Activated CD8-positive, alpha-beta T cell treated with anti-CD3 and anti-CD28 coated beads for 36 hours (primary cell): Measurements from ENCODE around the gene MLLT1. TPM values are rescaled to one million over a fixed set of nuclear protein-coding genes. Genes with fewer than 3 reads are reported as not detected.
A peak's percentile ranks its signal among the peaks of the same experiment; 100 is the strongest.

Experiments
- ATAC-seq: fragments of 200-7000 bp; cut with Tn5 transposase; one replicate; pipeline ENCODE4 v1.10.0; 2021; ENCODE audit warnings: mild to moderate bottlenecking, moderate library complexity
- CTCF ChIA-PET: fragments of 350-600 bp; sonication (Branson Sonifier 250); formaldehyde crosslinking; loops from one replicate; lab custom pipeline; 2021; ENCODE audit warnings: antibody characterized with exemption; lab: Charles Lee
- POLR2A ChIA-PET: fragments of 350-600 bp; sonication (Branson Sonifier 250); formaldehyde crosslinking; loops from one replicate; lab custom pipeline; 2021; ENCODE audit warnings: antibody characterized with exemption; lab: Charles Lee
- DNase-seq: peaks from one replicate; pipeline ENCODE4 v3.0.0-alpha.2; 2020
- H3K27ac Mint-ChIP-seq: one replicate; pipeline ENCODE4 v1.8.0; 2021; ENCODE audit warnings: mild to moderate bottlenecking, mixed read lengths
- H3K27me3 Mint-ChIP-seq: one replicate; pipeline ENCODE4 v1.8.0; 2021; ENCODE audit warnings: mixed read lengths
- H3K36me3 Mint-ChIP-seq: one replicate; pipeline ENCODE4 v1.8.0; 2021; ENCODE audit warnings: low read depth, mixed read lengths
- H3K4me1 Mint-ChIP-seq: one replicate; pipeline ENCODE4 v1.8.0; 2021; ENCODE audit warnings: low read depth, mixed read lengths
- H3K4me3 Mint-ChIP-seq: one replicate; pipeline ENCODE4 v1.8.0; 2021; ENCODE audit warnings: mild to moderate bottlenecking, moderate library complexity, mixed read lengths
- H3K9me3 Mint-ChIP-seq: one replicate; pipeline ENCODE4 v1.8.0; 2021; ENCODE audit warnings: mixed read lengths
- CTCF ChIP-seq: fragments of 200-600 bp; IDR thresholded peaks from one replicate; pipeline ENCODE4 v1.8.0; 2022; ENCODE audit warnings: antibody characterized with exemption, mild to moderate bottlenecking
- intact Hi-C: fragments of 100-400 bp; cut with micrococcal nuclease; formaldehyde crosslinking; loops from one replicate; pipeline ENCODE4 v1.10.0; 2022
- total RNA-seq, 2 experiments: library from RNA; stranded (reverse); gene quantifications; one replicate each; pipeline ENCODE4 v1.2.3, GENCODE V29; 2021

The MLLT1 gene
- total RNA-seq, 2 experiments from 2014 or later: 41.4 to 44.6 TPM

GRCh38 chr19:6260912-6261650 lies 18.7 kb downstream of the MLLT1 start:
- no peaks in the 10 kb centered on the region for H3K9me3 Mint-ChIP-seq
- H3K36me3 Mint-ChIP-seq: peaks cover 43% of the 10 kb centered on the region
- intact Hi-C loops: no loop called here
- H3K27ac Mint-ChIP-seq: no peak overlapping the region
- peaks cover 22% of the 10 kb centered on the region for H3K4me1 Mint-ChIP-seq
- no peak overlapping the region for H3K4me3 Mint-ChIP-seq
- ATAC-seq (peak; percentile 74), DNase-seq (peak; percentile 61)
- ChIA-PET POLR2A (no interaction called here), CTCF (interaction anchor here (1.0 to 1.4 kb wide), 4 partner anchors 9 to 212 kb away, joined by 3 read pairs; no protein-coding TSS in a partner anchor)
- peak; percentile 78 for TF ChIP-seq CTCF
- no peaks in the 10 kb centered on the region for H3K27me3 Mint-ChIP-seq

- Mint-ChIP-seq H3K27ac (no peak overlapping the region), H3K4me3 (no peak overlapping the region), H3K9me3 (no peaks in the 10 kb centered on the region), H3K4me1 (peaks cover 22% of the 10 kb centered on the region), H3K36me3 (peaks cover 43% of the 10 kb centered on the region), H3K27me3 (no peaks in the 10 kb centered on the region)
- intact Hi-C loops: no loop called here
- ChIA-PET POLR2A (no interaction called here), CTCF (interaction anchor here (1.2 to 1.4 kb wide), 3 partner anchors 8 to 211 kb away, joined by 3 read pairs; no protein-coding TSS in a partner anchor)
- DNase-seq (no peak), ATAC-seq (no peak)
- TF ChIP-seq CTCF: no peak
Measured at GRCh38 chr19:6260376-6260775, 19.4 kb downstream of the MLLT1 start.

GRCh38 chr19:6259312-6259861 lies 20.4 kb downstream of the MLLT1 start:
- CTCF ChIA-PET: no interaction called here
- TF ChIP-seq CTCF: no peak
- Mint-ChIP-seq H3K27ac (no peak overlapping the region), H3K9me3 (no peaks in the 10 kb centered on the region), H3K4me3 (no peak overlapping the region), H3K4me1 (peaks cover 22% of the 10 kb centered on the region), H3K36me3 (peaks cover 37% of the 10 kb centered on the region), H3K27me3 (no peaks in the 10 kb centered on the region)
- intact Hi-C loops: no loop called here
- ATAC-seq: no peak
- POLR2A ChIA-PET: no interaction called here
- no peak for DNase-seq

- Mint-ChIP-seq H3K27ac (no peak overlapping the region), H3K36me3 (peaks cover 39% of the 10 kb centered on the region), H3K9me3 (no peaks in the 10 kb centered on the region), H3K27me3 (no peaks in the 10 kb centered on the region), H3K4me1 (peaks cover 23% of the 10 kb centered on the region), H3K4me3 (no peak overlapping the region)
- ATAC-seq: no peak
- no peak for TF ChIP-seq CTCF
- intact Hi-C loops: no loop called here
- CTCF ChIA-PET: interaction anchor here (2.7 kb wide), 1 partner anchor 40 kb away, joined by 12 read pairs; no protein-coding TSS in a partner anchor
- no peak for DNase-seq
- POLR2A ChIA-PET: no interaction called here
Measured at GRCh38 chr19:6258812-6259311, 20.9 kb downstream of the MLLT1 start.
